ENCODE measurements around the gene NDUFA5. TPM values are rescaled to one million over a fixed set of nuclear protein-coding genes. Genes with fewer than 3 reads are reported as not detected.

NDUFA5 gene
- 100 to 1,000 TPM; 218 to 243 (median 240) TPM for polyA plus RNA-seq (ENCODE audit: insufficient read length in 3 of 3)

DNA sequence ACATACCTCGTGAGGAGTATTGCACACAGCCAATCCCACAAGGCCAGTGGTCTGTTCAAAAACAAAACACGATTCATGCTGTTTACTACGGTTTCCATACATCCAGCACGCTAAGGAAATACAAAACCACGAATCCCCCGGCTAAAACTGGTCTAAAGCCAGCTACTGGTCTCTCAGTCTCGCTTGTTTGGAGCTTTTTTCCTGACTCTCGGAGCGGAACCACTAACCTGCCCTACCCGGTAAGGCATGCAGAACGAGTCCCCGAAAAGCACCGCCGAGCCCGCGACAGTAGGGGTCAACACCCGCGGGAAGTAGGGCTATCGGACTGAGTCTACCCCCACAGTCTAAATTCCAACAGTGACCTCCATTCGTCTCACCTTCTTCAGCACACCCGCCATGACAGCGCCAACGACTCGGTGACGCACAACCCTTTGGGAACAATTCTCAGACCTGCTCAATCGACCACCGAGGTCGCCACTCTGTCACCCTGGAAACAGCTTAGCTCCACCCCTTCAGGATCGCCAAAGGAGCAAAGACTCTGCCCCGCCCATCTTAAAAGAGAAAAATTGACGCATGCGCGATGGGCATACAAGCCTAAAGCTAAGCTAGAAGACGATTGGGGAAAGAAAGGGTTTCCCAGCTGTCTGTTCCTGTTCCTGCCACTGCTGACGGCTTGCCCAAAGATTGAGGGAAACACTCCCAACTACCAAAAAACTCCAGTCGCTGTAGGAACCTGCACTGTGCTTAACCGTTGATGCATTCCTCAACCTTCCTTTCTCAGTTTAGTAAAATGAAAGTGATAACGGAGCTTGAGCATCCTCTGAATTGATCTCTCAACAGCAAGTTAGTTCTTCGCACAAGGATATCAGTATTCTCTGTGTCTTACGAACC is at the start of gene NDUFA5:
NDUFA5 (minus strand) TSS at position 421 of the 891 bp plus-strand sequence; CDS start at position 398, 23 bp downstream.
- peak; percentile 98 to 99 (median 99) for DNase-seq (ENCODE audit: low read depth in 3 of 3, low spot score in 2 of 3)

- no peak for DNase-seq (ENCODE audit: low read depth in 3 of 3, low spot score in 2 of 3)
Observed at GRCh38 chr7:123604739-123605138, 47.1 kb upstream of the NDUFA5 start.

DNA sequence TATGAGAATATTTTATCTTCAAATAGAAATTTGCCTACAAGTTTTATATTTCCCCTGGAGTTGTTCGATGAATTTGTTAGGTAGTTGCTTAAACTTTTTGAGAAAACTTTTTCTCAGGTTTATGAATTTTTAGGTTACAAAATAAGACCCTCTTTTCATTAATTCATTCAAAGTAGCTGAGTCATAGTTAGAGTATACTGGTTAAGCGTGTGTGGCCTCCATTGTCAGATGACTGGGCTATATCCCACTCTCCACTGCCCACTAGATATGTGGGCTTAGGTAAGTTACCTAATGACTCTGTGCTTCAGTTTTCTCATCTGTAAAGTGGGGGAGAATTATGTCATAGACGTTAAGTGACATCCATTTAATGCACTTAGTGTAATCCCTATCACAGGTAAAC is 45.0 kb upstream of the NDUFA5 start:
- DNase-seq (ENCODE audit: low read depth in 3 of 3, low spot score in 2 of 3), result no peak

DNA sequence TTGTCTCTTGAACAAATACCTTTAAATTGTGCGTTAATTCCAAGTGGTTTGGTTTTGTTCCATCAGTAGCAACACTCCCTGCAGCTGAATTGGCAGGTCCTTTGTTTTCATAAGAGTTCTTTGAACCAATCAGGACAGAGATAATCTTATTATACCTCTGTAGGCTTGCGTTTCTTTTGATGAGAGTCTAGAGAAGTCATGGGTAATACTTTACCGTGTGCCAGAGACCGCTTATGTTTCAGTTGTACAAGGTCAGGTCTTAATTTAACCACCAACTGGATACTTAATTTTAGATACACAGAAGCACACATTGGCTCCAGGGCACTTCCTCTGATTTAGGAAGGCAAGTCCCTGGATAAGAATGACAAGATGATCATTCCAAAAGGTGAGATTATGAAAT is 43.9 kb upstream of the NDUFA5 start, which contains the start of gene ASB15:
ASB15 (plus strand) TSS at position 292 of the 400 bp plus-strand sequence. CDS start 12,682 bp downstream, outside the sequence.
- no peak for DNase-seq (ENCODE audit: low read depth in 3 of 3, low spot score in 2 of 3)

- DNase-seq (ENCODE audit: low read depth in 3 of 3, low spot score in 2 of 3), result no peak
Observed at GRCh38 chr7:123600876-123601275, 43.3 kb upstream of the NDUFA5 start.

GRCh38 chr7:123599766-123600165 is 42.1 kb upstream of the NDUFA5 start:
- DNase-seq (ENCODE audit: low read depth in 3 of 3, low spot score in 2 of 3), result no peak

DNA sequence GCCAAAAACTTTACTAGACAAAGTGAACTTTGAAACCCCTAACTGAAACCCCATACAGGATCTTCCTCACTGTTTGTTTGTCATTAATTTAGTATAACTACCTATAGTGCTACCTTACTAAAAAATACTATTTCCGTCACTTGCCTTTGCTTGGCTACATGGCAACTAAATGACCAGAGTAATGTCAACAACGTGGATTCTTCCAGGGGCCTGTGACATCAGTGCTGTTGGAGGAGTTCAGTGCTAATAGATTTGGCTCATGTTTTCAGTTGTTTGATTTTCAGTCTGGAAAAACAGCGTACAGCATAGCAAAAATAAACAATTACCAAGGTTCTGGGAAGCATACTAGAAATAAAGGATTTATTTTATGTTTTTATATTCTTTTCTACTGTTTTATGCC is 41.0 kb upstream of the NDUFA5 start:
- no peak for DNase-seq (ENCODE audit: low read depth in 3 of 3, low spot score in 2 of 3)

DNA sequence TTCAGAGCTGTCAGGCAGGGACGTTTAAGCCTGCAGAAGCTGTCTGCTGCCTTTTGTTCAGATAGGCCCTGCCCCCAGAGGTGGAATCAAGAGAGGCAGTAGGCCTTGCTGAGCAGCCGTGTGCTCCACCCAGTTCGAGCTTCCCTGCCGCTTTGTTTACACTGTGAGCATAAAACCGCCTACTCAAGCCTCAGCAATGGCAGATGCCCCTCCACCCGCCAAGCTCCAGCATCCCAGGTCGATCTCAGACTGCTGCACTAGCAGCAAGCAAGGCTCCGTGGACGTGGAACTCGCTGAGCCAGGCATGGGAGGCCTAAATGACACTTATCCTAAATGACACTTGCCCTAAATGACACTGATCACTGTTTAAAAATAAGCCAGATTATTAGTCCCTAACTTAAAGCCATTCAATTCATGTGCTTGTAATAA is 37.2 kb upstream of the NDUFA5 start:
- no peak for DNase-seq (ENCODE audit: low read depth in 3 of 3, low spot score in 2 of 3)

GRCh38 chr7:123588376-123588775 is 30.8 kb upstream of the NDUFA5 start:
- DNase-seq (ENCODE audit: low read depth in 3 of 3, low spot score in 2 of 3), result no peak

DNA sequence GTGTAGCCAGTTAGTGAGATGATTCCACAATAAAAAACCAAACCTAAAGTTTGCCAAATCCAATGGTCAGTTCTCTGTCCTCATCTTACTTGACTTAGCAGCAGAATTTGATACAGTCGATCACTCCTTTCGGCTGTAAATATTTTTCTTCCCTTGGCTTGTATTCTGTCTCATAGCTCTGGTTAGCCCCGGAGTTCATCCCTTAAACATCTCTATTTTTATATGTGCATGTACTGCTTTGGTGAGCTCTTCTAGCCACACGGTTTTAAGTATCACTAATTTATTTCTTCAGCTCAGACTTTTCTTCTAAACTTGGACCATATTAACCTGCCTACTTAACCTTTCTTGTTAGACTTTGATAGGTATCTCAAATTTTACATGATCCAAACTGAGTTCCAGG is 26.2 kb upstream of the NDUFA5 start:
- no peak for DNase-seq (ENCODE audit: low read depth in 3 of 3, low spot score in 2 of 3)

DNA sequence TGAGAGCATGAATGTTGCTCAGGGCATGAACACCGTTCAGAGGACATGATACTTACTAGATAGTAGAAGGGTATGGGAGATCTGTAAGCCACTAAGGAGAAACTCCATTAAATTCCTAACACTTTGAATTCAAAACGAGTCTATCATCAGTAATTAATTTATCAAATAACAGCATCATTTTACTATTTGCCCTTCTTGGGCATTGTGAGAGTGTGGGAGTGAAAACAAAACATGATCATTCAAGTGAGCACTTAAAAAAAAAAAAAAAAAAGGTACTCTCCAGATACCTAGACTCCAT is 23.5 kb upstream of the NDUFA5 start:
- no peak for DNase-seq (ENCODE audit: low read depth in 3 of 3, low spot score in 2 of 3)

- peak in 1 of 3 donors; percentile 18 for DNase-seq (ENCODE audit: low read depth in 3 of 3, low spot score in 2 of 3)
Observed at GRCh38 chr7:123580406-123581161, 23.0 kb upstream of the NDUFA5 start.

- DNase-seq (ENCODE audit: low read depth in 3 of 3, low spot score in 2 of 3), result no peak
Observed at GRCh38 chr7:123579416-123579815, 21.8 kb upstream of the NDUFA5 start.

DNA sequence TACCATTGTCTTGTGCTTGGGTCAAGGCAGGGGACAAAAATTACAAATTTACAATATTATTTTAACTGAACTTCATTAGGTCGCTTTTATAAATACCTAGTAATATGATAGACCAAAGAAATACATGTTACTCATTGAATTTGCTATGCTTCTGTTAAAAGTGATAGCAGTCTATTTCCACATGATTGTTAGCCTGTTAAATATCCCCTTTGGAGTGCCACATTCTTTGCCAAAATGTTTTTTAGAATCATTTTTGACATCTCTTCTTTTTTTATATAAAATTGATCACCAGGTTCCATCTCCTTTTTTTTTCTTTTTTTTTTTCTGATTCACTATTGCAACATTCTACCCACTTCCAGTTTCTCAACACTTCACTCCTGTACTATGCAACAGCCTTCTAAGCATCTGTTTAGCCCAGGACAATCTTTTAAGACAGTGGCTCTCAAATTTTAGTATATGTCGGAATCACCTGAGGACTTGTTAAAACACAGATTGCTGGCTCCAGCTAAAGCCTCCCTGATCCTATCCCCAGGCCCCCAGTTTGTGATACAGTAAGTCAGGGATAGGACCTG is 16.4 kb upstream of the NDUFA5 start:
- DNase-seq (ENCODE audit: low read depth in 3 of 3, low spot score in 2 of 3), result no peak

GRCh38 chr7:123573341-123573740 is 15.7 kb upstream of the NDUFA5 start:
- DNase-seq (ENCODE audit: low read depth in 3 of 3, low spot score in 2 of 3), result no peak

DNA sequence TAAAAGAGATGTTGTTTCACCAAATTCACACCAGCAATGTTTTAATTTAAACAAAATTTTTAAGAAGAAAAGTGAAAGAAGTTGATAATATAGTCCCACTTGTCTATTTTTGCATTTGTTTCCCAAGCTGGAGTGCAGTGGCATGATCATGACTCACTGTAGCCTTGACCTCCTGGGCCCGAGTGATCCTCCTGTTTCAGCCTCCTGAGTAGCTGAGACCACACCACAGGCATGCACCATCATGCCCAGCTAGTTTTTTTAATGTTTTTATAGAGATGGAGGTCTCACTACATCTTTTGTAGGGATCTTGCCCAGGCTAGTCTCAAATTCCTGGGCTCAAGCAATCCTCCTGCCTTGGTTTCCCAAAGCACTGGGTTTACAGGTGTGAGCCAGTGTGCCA is 14.1 kb upstream of the NDUFA5 start:
- no peak for DNase-seq (ENCODE audit: low read depth in 3 of 3, low spot score in 2 of 3)

DNA sequence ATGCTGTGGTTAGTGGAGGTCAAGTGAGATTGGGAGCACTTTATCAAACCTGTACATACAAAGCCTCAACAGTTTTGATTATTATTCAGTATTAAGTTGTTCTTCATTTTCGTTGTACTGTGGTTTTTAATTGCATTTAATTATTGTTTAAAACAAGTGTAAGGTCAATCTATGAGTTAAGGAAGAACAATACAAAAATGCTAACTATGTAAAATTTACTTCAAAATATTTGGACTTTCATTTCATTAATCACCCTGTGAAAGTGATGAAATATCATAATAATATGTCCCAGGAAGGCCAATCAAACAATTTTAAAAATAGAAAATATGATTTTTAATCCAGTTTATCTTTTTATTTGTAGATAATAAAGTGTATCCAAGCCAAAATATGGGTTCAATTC is 13.6 kb upstream of the NDUFA5 start:
- no peak for DNase-seq (ENCODE audit: low read depth in 3 of 3, low spot score in 2 of 3)

- no peak for DNase-seq (ENCODE audit: low read depth in 3 of 3, low spot score in 2 of 3)
Observed at GRCh38 chr7:123570390-123571182, 13.0 kb upstream of the NDUFA5 start.

DNA sequence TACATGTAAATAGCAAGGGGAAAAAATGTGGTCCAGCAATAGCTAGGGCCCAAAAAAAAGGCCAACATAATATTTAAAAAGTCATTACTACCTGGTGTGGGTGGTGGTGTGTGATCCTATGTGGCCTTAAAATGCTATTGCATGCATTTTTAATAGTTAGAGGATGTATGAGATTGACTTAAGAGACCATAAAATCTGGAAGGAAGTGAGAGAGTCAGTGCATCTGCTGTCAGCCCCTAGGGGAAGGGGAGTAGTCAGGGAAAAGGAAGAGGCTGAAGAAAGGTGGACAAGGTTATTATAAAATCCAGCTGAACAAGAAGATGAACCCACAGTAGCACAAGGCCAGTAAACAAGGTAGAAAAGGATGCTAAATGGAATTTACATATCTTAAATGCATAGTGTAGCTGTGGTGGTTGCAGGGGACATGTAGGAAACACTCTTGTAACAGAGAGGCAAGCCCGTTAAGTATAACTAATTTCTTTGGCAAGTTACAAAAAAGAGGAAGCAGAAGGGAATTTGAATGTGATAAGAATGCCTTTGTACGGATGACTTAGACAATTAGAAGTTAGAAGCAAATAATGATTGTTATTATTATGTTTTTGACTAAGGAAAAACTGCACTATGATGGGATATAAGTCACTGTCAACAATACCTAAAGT is 11.9 kb upstream of the NDUFA5 start:
- DNase-seq (ENCODE audit: low read depth in 3 of 3, low spot score in 2 of 3), result no peak

DNA sequence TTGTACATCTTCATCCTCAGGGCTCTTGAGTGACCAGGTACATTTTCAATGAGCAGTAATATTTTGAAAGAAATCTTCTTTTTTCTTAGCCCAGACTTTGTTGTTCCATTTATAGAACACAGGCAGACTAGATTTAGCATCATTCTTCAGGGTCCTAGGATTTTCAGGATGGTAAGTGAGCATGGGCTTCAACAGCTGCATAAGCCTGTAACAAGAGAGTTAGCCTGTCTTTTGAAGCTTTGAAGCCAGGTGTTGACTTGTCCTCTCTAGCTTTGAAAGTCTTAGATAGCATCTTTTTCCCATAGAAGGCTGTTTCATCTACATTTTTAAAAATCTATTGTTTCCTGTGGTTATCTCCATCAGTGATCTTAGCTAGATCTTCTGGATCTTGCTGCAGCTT is 4.5 kb upstream of the NDUFA5 start:
- DNase-seq (ENCODE audit: low read depth in 3 of 3, low spot score in 2 of 3), result no peak

Data from right renal cortex interstitium (tissue), 3 donors.